GM19193 (cell line): ENCODE results near the gene EXOSC5.

ENCODE experiments used
- POLR2A ChIP-seq: IDR thresholded peaks from 4 replicates; pipeline ENCODE4 v1.6.1; 2011; ENCODE audit not compliant: insufficient read depth, insufficient read length; ENCODE audit errors: extremely low read depth

Gene EXOSC5

GRCh38 chr19:41420101-41420880, 23.1 kb upstream of the EXOSC5 start:
- TF ChIP-seq POLR2A: no peak

- no peak for TF ChIP-seq POLR2A
Observed at GRCh38 chr19:41416194-41416674, 19.1 kb upstream of the EXOSC5 start.

GRCh38 chr19:41415154-41415571, 18.0 kb upstream of the EXOSC5 start:
- no peak for TF ChIP-seq POLR2A

GRCh38 chr19:41414461-41414860, 17.3 kb upstream of the EXOSC5 start:
- TF ChIP-seq POLR2A: no peak

- no peak for TF ChIP-seq POLR2A
Observed at GRCh38 chr19:41413947-41414346, 16.8 kb upstream of the EXOSC5 start.

GRCh38 chr19:41412953-41413352, 15.8 kb upstream of the EXOSC5 start:
- no peak for TF ChIP-seq POLR2A

GRCh38 chr19:41411968-41412265, 14.8 kb upstream of the EXOSC5 start:
- no peak for TF ChIP-seq POLR2A

- TF ChIP-seq POLR2A: no peak
Observed at GRCh38 chr19:41411100-41411967, 14.2 kb upstream of the EXOSC5 start.

- TF ChIP-seq POLR2A: no peak
Observed at GRCh38 chr19:41410336-41411054, 13.3 kb upstream of the EXOSC5 start.

GRCh38 chr19:41409288-41409687, 12.1 kb upstream of the EXOSC5 start:
- TF ChIP-seq POLR2A: no peak

GRCh38 chr19:41408256-41408655, 11.1 kb upstream of the EXOSC5 start:
- no peak for TF ChIP-seq POLR2A

GRCh38 chr19:41407271-41407670, 10.1 kb upstream of the EXOSC5 start:
- no peak for TF ChIP-seq POLR2A

GRCh38 chr19:41405776-41406175, 8.6 kb upstream of the EXOSC5 start:
- TF ChIP-seq POLR2A: no peak

- no peak for TF ChIP-seq POLR2A
Observed at GRCh38 chr19:41403181-41403970, 6.2 kb upstream of the EXOSC5 start.

GRCh38 chr19:41402010-41402409, 4.9 kb upstream of the EXOSC5 start:
- TF ChIP-seq POLR2A: no peak

GRCh38 chr19:41401483-41401882, 4.3 kb upstream of the EXOSC5 start:
- TF ChIP-seq POLR2A: no peak
